H1 (cell line): Measurements from ENCODE around the gene NAGA. TPM values are rescaled to one million over a fixed set of nuclear protein-coding genes. Genes with fewer than 3 reads are reported as not detected.

ENCODE experiments used
- CTCF ChIA-PET: fragments of 300-600 bp; sonication (Branson Sonifier 250); formaldehyde crosslinking; loops from one replicate; lab custom pipeline; 2021; ENCODE audit not compliant: partially characterized antibody; lab: Charles Lee
- POLR2A ChIA-PET: fragments of 300-600 bp; sonication (Branson Sonifier 250); formaldehyde crosslinking; loops from one replicate; lab custom pipeline; 2021; ENCODE audit warnings: inconsistent platforms; ENCODE audit not compliant: partially characterized antibody; lab: Charles Lee
- DNase-seq, 2 experiments: peaks; one replicate each; pipeline versions ENCODE4 v3.0.0 to v3.0.0-alpha.2; 2010 to 2022; ENCODE audit warnings: low spot score in 2 of 2, low read depth in 1 of 2, mixed read lengths in 1 of 2
- FAIRE-seq: peaks from 2 replicates; lab custom pipeline; 2011; peaks lifted over from hg19 to GRCh38; lab: Jason Lieb, UNC
- H2AFZ ChIP-seq: 2 replicates; pipeline ENCODE4 v1.8.1; 2012; ENCODE audit warnings: low read length, inconsistent platforms
- H2AK5ac ChIP-seq: 2 replicates; pipeline ENCODE4 v1.6.1; 2013; ENCODE audit warnings: low read depth, low read length
- H2BK120ac ChIP-seq: replicated peaks from 2 replicates; pipeline ENCODE3; 2013; ENCODE audit warnings: low read depth, low read length, inconsistent platforms
- H2BK12ac ChIP-seq: 2 replicates; pipeline ENCODE4 v1.6.1; 2013; ENCODE audit warnings: low read depth, low read length
- H2BK15ac ChIP-seq: 2 replicates; pipeline ENCODE4 v1.6.1; 2013; ENCODE audit warnings: low read length
- H2BK20ac ChIP-seq: 2 replicates; pipeline ENCODE4 v1.6.1; 2013; ENCODE audit warnings: low read length
- H2BK5ac ChIP-seq: 2 replicates; pipeline ENCODE4 v1.6.1; 2013; ENCODE audit warnings: low read depth, low read length
- H3K14ac ChIP-seq: 2 replicates; pipeline ENCODE4 v1.6.1; 2013; ENCODE audit warnings: inconsistent platforms; ENCODE audit not compliant: insufficient read length
- H3K18ac ChIP-seq: 2 replicates; pipeline ENCODE4 v1.6.1; 2013; ENCODE audit warnings: low read length; ENCODE audit errors: extremely low read depth
- H3K23ac ChIP-seq: 2 replicates; pipeline ENCODE4 v1.6.1; 2013; ENCODE audit warnings: inconsistent platforms; ENCODE audit not compliant: insufficient read length
- H3K23me2 ChIP-seq: 2 replicates; pipeline ENCODE4 v1.6.1; 2013; ENCODE audit warnings: low read depth, low read length
- H3K27ac ChIP-seq: 2 replicates; pipeline ENCODE4 v1.6.1; 2011; ENCODE audit warnings: low read depth, low read length, inconsistent platforms
- H3K27me3 ChIP-seq, 4 experiments: replicated peaks in 1 of 4; 1 replicate in 1 of 4; 2 replicates in 3 of 4; pipeline versions ENCODE4 v1.6.1 to v1.8.1; 2011 to 2013; ENCODE audit warnings: low read length in 3 of 4, mild to moderate bottlenecking in 3 of 4, inconsistent platforms in 2 of 4, mixed read lengths in 2 of 4, moderate library complexity in 1 of 4; ENCODE audit not compliant: control insufficient read depth in 3 of 4, insufficient read depth in 3 of 4; ENCODE audit errors: extremely low read depth in 1 of 4
- H3K36me3 ChIP-seq, 4 experiments: 2 replicates each; pipeline versions ENCODE4 v1.6.1 to v1.8.1; 2011 to 2013; ENCODE audit warnings: mild to moderate bottlenecking in 4 of 4, low read length in 3 of 4, moderate library complexity in 2 of 4, control low read depth in 1 of 4, inconsistent platforms in 1 of 4; ENCODE audit not compliant: insufficient read depth in 4 of 4, control insufficient read depth in 2 of 4
- H3K4ac ChIP-seq: replicated peaks from 2 replicates; pipeline ENCODE3; 2013; ENCODE audit warnings: low read length, low read depth, mixed read lengths, inconsistent platforms; ENCODE audit not compliant: insufficient read length
- H3K4me1 ChIP-seq, 4 experiments: replicated peaks in 1 of 4; 1 replicate in 1 of 4; 2 replicates in 3 of 4; pipeline versions ENCODE4 v1.6.1 to v1.8.1; 2011 to 2013; ENCODE audit warnings: low read length in 3 of 4, inconsistent platforms in 2 of 4, mixed read lengths in 1 of 4; ENCODE audit not compliant: insufficient read depth in 4 of 4, control insufficient read depth in 3 of 4
- H3K4me2 ChIP-seq, 2 experiments: 2 replicates each; pipeline versions ENCODE4 v1.6.1 to v1.8.1; 2011 to 2013; ENCODE audit warnings: low read depth in 2 of 2, low read length in 2 of 2, control low read depth in 1 of 2, inconsistent platforms in 1 of 2, mild to moderate bottlenecking in 1 of 2; ENCODE audit not compliant: insufficient read depth in 1 of 2
- H3K4me3 ChIP-seq, 4 experiments: fragments of 200-600, 300-600 bp in 1 of 4; sonication (generic), shearing (Covaris generic), sonication (Bioruptor Twin) in 1 of 4; 2 replicates each; pipeline versions ENCODE4 v1.5.1 to v1.8.1; 2011 to 2016; ENCODE audit warnings: low read length in 4 of 4, low read depth in 3 of 4, control low read depth in 2 of 4, inconsistent platforms in 2 of 4, mild to moderate bottlenecking in 2 of 4, mixed read lengths in 1 of 4, moderate library complexity in 1 of 4; ENCODE audit not compliant: insufficient read depth in 2 of 4; ENCODE audit errors: extremely low read depth in 1 of 4
- H3K56ac ChIP-seq: replicated peaks from 2 replicates; pipeline ENCODE3; 2013; ENCODE audit warnings: low read depth, mild to moderate bottlenecking, mixed read lengths, low read length, inconsistent platforms; ENCODE audit not compliant: insufficient read length
- H3K79me1 ChIP-seq: 2 replicates; pipeline ENCODE4 v1.6.1; 2013; ENCODE audit warnings: low read depth, low read length, control low read depth
- H3K79me2 ChIP-seq, 2 experiments: 2 replicates each; pipeline versions ENCODE4 v1.6.1 to v1.8.1; 2012 to 2013; ENCODE audit warnings: low read length in 2 of 2, mild to moderate bottlenecking in 2 of 2, inconsistent platforms in 1 of 2; ENCODE audit not compliant: insufficient read depth in 2 of 2, control insufficient read depth in 1 of 2
- H3K9ac ChIP-seq, 4 experiments: replicated peaks in 1 of 4; 1 replicate in 1 of 4; 2 replicates in 3 of 4; pipeline versions ENCODE4 v1.6.1 to v1.8.1; 2011 to 2013; ENCODE audit warnings: low read depth in 3 of 4, low read length in 3 of 4, control low read depth in 2 of 4, mild to moderate bottlenecking in 2 of 4, moderate library complexity in 2 of 4, inconsistent platforms in 1 of 4; ENCODE audit errors: extremely low read depth in 1 of 4
- H3K9me3 ChIP-seq, 2 experiments: 2 replicates each; pipeline versions ENCODE4 v1.6.1 to v1.8.1; 2012 to 2013; ENCODE audit warnings: mild to moderate bottlenecking in 2 of 2, moderate library complexity in 2 of 2, control low read depth in 1 of 2, inconsistent platforms in 1 of 2, low read depth in 1 of 2, low read length in 1 of 2, mixed read lengths in 1 of 2; ENCODE audit not compliant: insufficient read depth in 2 of 2
- H4K20me1 ChIP-seq, 2 experiments: replicated peaks in 1 of 2; 2 replicates each; pipeline versions ENCODE3 to v1.8.1; 2011 to 2013; ENCODE audit warnings: inconsistent platforms in 2 of 2, low read length in 2 of 2, mild to moderate bottlenecking in 1 of 2; ENCODE audit not compliant: insufficient read depth in 2 of 2, control insufficient read depth in 1 of 2
- H4K5ac ChIP-seq: 2 replicates; pipeline ENCODE4 v1.6.1; 2013; ENCODE audit warnings: low read length, low read depth, mixed read lengths, inconsistent platforms; ENCODE audit not compliant: insufficient read length
- H4K8ac ChIP-seq: 2 replicates; pipeline ENCODE4 v1.8.0; 2013; ENCODE audit warnings: mild to moderate bottlenecking, moderate library complexity, low read length, inconsistent platforms; ENCODE audit not compliant: insufficient read depth; ENCODE audit errors: extremely low read depth
- H4K91ac ChIP-seq: replicated peaks from 2 replicates; pipeline ENCODE3; 2013; ENCODE audit warnings: low read length, mixed read lengths, inconsistent platforms; ENCODE audit not compliant: insufficient read length
- ASH2L ChIP-seq: fragments of 200-600, 300-600 bp; sonication (generic); IDR thresholded peaks from one replicate; pipeline ENCODE4 v1.7.1; 2017; ENCODE audit warnings: low read length
- BACH1 ChIP-seq: IDR thresholded peaks from 2 replicates; pipeline ENCODE4 v1.6.1; 2012; ENCODE audit warnings: low read length, improper control_type of control experiment
- BCL11A ChIP-seq, 2 experiments: IDR thresholded peaks; one replicate each; pipeline ENCODE4 v1.6.1; 2011; ENCODE audit warnings: low read depth in 2 of 2, low read length in 2 of 2, mild to moderate bottlenecking in 2 of 2
- CHD1 ChIP-seq: IDR thresholded peaks from 2 replicates; pipeline ENCODE4 v1.6.1; 2012; ENCODE audit warnings: low read depth, low read length, improper control_type of control experiment
- KDM5A ChIP-seq: fragments of 200-600 bp; IDR thresholded peaks from 2 replicates; pipeline ENCODE4 v1.7.1; 2012; ENCODE audit warnings: mild to moderate bottlenecking, low read length, inconsistent platforms, mixed read lengths
- SIN3A ChIP-seq, 2 experiments: IDR thresholded peaks in 1 of 2; conservative IDR thresholded peaks in 1 of 2; 2 replicates each; pipeline ENCODE4 v1.6.1; 2011 to 2012; ENCODE audit warnings: low read length in 2 of 2, improper control_type of control experiment in 1 of 2, low read depth in 1 of 2, mild to moderate bottlenecking in 1 of 2
- SRF ChIP-seq: IDR thresholded peaks from 2 replicates; pipeline ENCODE4 v1.6.1; 2011; ENCODE audit warnings: mild to moderate bottlenecking, low read depth, low read length, moderate library complexity
- SUZ12 ChIP-seq: fragments of 200-600 bp; sonication (generic); IDR thresholded peaks from 2 replicates; pipeline ENCODE4 v1.6.1; 2012; ENCODE audit warnings: mild to moderate bottlenecking, inconsistent platforms, low read length, moderate library complexity, mixed read lengths
- TAF7 ChIP-seq: optimal IDR thresholded peaks from 2 replicates; pipeline ENCODE3; 2011; ENCODE audit warnings: low read depth, mild to moderate bottlenecking, inconsistent platforms, low read length, moderate library complexity, borderline replicate concordance
- TEAD4 ChIP-seq: IDR thresholded peaks from 2 replicates; pipeline ENCODE4 v1.6.1; 2012; ENCODE audit warnings: low read depth, low read length, inconsistent platforms, mixed read lengths
- ZNF274 ChIP-seq: IDR thresholded peaks from 2 replicates; pipeline ENCODE4 v1.7.0; 2012; ENCODE audit warnings: low read length, borderline replicate concordance; ENCODE audit errors: extremely low read depth
- WGBS, 2 experiments: shearing (Covaris generic) in 1 of 2; methylation state at CpG; one replicate each; pipeline versions ENCODE4 v1.1.6 to v1.1.7; 2013 to 2015; ENCODE audit warnings: low lambda C conversion rate in 2 of 2, mixed read lengths in 2 of 2, inconsistent platforms in 1 of 2, low coverage in 1 of 2, missing lambda C conversion rate in 1 of 2; ENCODE audit not compliant: insufficient replicate concordance in 2 of 2, insufficient coverage in 1 of 2, insufficient read length in 1 of 2; ENCODE audit errors: extremely low coverage in 1 of 2, missing lambda C conversion rate in 1 of 2; 5-methylcytosine and 5-hydroxymethylcytosine counted together
- polyA plus RNA-seq, 7 experiments: library from polyadenylated mRNA; depleted of rRNA in 3 of 7; stranded (reverse) in 5 of 7; unstranded in 2 of 7; fragments of >200 nt in 5 of 7; fragments of 200-250 nt in 2 of 7; gene quantifications; 1 replicate in 5 of 7; 2 replicates in 1 of 7; 4 replicates in 1 of 7; pipeline versions ENCODE4 v1.2.1 to v1.2.3, GENCODE V29; 2011 to 2013; ENCODE audit warnings: missing spikeins in 2 of 7, mixed read lengths in 2 of 7
- total RNA-seq: library from RNA; stranded (reverse); fragmentation: NEBNext Ultra II Directional; extraction: Animal tissue kit (Norgen Biotek cat#: 25700); gene quantifications from 2 replicates; pipeline ENCODE4 v1.2.1, GENCODE V29; 2021

Gene NAGA
- total and polyA plus RNA-seq, 2 of the 8 experiments (the other 6 are each of a cell fraction or from before 2014, with no cell fraction given) = 14.8 to 30.7 TPM

GRCh38 chr22:42039271-42039670, 31.3 kb downstream of the NAGA start:
- no peak overlapping the region for H4K5ac ChIP-seq
- no peak overlapping the region for H3K23ac ChIP-seq
- no peaks in the 10 kb centered on the region; a peak in 1 of 7 replicates for H3K27me3 ChIP-seq
- no peak overlapping the region for H3K14ac ChIP-seq
- peaks cover 5 to 6% of the 10 kb centered on the region in 2 experiments; a peak in 3 of 4 replicates for H3K9me3 ChIP-seq
- no peak overlapping the region for H2BK20ac ChIP-seq
- no peaks in the 10 kb centered on the region for H3K23me2 ChIP-seq
- H2BK15ac ChIP-seq = no peak overlapping the region
- 92% methylated on average over 5 of the region's 5 CpGs; no CpG with 5 or more reads in 1 of the 2 experiments for WGBS, 2 experiments
- no peak overlapping the region for H3K18ac ChIP-seq
- H3K4me1 ChIP-seq = no peaks in the 10 kb centered on the region
- ChIA-PET CTCF (no interaction called here), POLR2A (no interaction called here)
- H3K4me2 ChIP-seq = no peak overlapping the region
- no peak overlapping the region for H2BK120ac ChIP-seq
- FAIRE-seq (no peak), DNase-seq (no peak)
- no peaks in the 10 kb centered on the region for H4K20me1 ChIP-seq
- no peak overlapping the region for H2AK5ac ChIP-seq
- no peak overlapping the region for H2AFZ ChIP-seq
- TF ChIP-seq TEAD4 (no peak), BACH1 (no peak), SUZ12 (no peak), KDM5A (no peak), ZNF274 (no peak), ASH2L (no peak), TAF7 (no peak), CHD1 (no peak), SRF (no peak), SIN3A (conservative IDR thresholded peaks at IDR 0.05 in 1 of 2, IDR thresholded peaks at IDR 0.05 in 1 of 2; ENCODE audit: low read depth in 1 of 2, low read length in 2 of 2) (no peak), BCL11A (IDR thresholded peaks at IDR 0.05; ENCODE audit: low read depth in 2 of 2, low read length in 2 of 2) (no peak)
- no peaks in the 10 kb centered on the region for H3K79me2 ChIP-seq
- H3K4me3 ChIP-seq = no peak overlapping the region
- no peak overlapping the region for H3K27ac ChIP-seq
- H4K91ac ChIP-seq = no peak overlapping the region
- no peak overlapping the region for H2BK5ac ChIP-seq
- H3K9ac ChIP-seq = no peak overlapping the region
- no peaks in the 10 kb centered on the region for H3K36me3 ChIP-seq
- H3K56ac ChIP-seq = no peak overlapping the region
- H3K79me1 ChIP-seq = no peaks in the 10 kb centered on the region
- H4K8ac ChIP-seq = no peak overlapping the region
- H3K4ac ChIP-seq = no peak overlapping the region
- no peak overlapping the region for H2BK12ac ChIP-seq
